Upper lobe of left lung (tissue), 4 donors: ENCODE data around the gene DICER1.

Source experiments
- EP300 ChIP-seq, 4 donors: sonication (generic); formaldehyde crosslinking; IDR thresholded peaks; one replicate each; pipeline ENCODE4 v1.5.1; 2017; ENCODE audit warnings: antibody characterized with exemption in 4 of 4, control low read depth in 2 of 4
- POLR2A ChIP-seq, 4 donors: fragments of 450-650 bp; IDR thresholded peaks; one replicate each; pipeline ENCODE4 v1.5.1; 2016 to 2017; ENCODE audit warnings: antibody characterized with exemption in 4 of 4, mild to moderate bottlenecking in 2 of 4
- TF ChIP-seq, protein P1 (sequence below), 6 experiments: fragments of 450-650 bp in 4 of 6; fragments of 200-600 bp in 2 of 6; sonication (generic) in 2 of 6; IDR thresholded peaks; one replicate each; pipeline ENCODE4 v1.5.1; 2016 to 2019; ENCODE audit warnings: antibody characterized with exemption in 6 of 6

DNA sequence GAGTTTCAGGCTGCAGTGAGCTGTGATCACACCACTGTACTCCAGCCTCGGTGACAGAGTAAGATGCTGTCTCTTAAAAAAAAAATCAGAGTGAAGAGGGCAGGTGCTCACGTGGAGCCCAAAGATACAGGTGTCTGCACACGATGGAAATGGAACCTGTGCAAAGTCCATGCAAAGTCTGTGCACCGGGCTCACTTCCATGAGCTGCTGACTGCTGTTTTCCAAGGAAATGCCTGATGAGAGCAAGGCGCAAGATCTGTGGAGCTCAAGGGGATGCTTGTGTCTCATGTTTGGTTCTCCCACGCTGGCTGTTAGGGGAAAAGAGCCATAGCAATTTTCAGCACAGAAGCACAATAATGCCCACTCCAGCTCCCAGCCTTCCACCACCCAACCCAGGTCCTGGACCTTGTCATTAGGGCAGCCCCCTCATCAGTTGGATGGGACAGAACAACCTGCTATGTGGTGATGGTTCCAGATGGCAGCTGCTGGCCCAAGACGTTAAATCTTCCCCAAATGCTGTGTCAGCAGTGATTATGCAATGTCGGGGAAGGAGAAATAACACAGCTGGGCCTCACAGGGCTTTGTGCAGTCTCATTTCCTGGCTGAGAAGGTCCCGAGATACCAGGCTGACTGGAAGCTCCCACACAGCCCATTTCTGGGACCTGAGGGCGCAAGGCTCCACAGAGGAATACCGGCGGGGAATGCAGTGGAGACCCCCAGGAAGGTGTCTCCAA, 27.9 kb upstream of the DICER1 start:
- TF ChIP-seq EP300 (IDR thresholded peaks at IDR 0.05) (peak in 3 of 4 donors; percentile 8 to 88 (median 22)), POLR2A (IDR thresholded peaks at IDR 0.05) (peak in 1 of 4 donors; percentile 69)
- TF ChIP-seq, protein P1, sequence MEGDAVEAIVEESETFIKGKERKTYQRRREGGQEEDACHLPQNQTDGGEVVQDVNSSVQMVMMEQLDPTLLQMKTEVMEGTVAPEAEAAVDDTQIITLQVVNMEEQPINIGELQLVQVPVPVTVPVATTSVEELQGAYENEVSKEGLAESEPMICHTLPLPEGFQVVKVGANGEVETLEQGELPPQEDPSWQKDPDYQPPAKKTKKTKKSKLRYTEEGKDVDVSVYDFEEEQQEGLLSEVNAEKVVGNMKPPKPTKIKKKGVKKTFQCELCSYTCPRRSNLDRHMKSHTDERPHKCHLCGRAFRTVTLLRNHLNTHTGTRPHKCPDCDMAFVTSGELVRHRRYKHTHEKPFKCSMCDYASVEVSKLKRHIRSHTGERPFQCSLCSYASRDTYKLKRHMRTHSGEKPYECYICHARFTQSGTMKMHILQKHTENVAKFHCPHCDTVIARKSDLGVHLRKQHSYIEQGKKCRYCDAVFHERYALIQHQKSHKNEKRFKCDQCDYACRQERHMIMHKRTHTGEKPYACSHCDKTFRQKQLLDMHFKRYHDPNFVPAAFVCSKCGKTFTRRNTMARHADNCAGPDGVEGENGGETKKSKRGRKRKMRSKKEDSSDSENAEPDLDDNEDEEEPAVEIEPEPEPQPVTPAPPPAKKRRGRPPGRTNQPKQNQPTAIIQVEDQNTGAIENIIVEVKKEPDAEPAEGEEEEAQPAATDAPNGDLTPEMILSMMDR (IDR thresholded peaks at IDR 0.05), result no peak
